DMS 273 (cell line): ENCODE measurements around the gene TMOD3.

Experiments used
- DNase-seq: peaks from one replicate; lab custom pipeline; 2025; ENCODE audit not compliant: unreplicated experiment; lab: John Stamatoyannopoulos, UW

The TMOD3 gene

GRCh38 chr15:51907136-51907862, 77.8 kb downstream of the TMOD3 start:
- DNase-seq, result no peak

GRCh38 chr15:51908316-51908715, 78.9 kb downstream of the TMOD3 start:
- DNase-seq, result no peak

- DNase-seq, result no peak
These were observed 80.1 kb downstream of the TMOD3 start for GRCh38 chr15:51909584-51909983.

GRCh38 chr15:51912528-51912927, 83.1 kb downstream of the TMOD3 start:
- DNase-seq, result no peak

GRCh38 chr15:51917493-51917892, 88.0 kb downstream of the TMOD3 start:
- peak; percentile 49 for DNase-seq

GRCh38 chr15:51924156-51925068, 95.0 kb downstream of the TMOD3 start:
- peak; percentile 6 for DNase-seq

- DNase-seq, result no peak
These were observed 97.4 kb downstream of the TMOD3 start for GRCh38 chr15:51926809-51927208.

GRCh38 chr15:51931016-51931415, 101.6 kb downstream of the TMOD3 start:
- DNase-seq, result no peak

GRCh38 chr15:51931638-51932037, 102.2 kb downstream of the TMOD3 start:
- no peak for DNase-seq

- DNase-seq, result peak; percentile 2
These were observed 102.7 kb downstream of the TMOD3 start for GRCh38 chr15:51932161-51932560.

GRCh38 chr15:51935466-51936104, 106.1 kb downstream of the TMOD3 start:
- peak; percentile 20 for DNase-seq

- DNase-seq, result peak; percentile 20
These were observed 106.6 kb downstream of the TMOD3 start for GRCh38 chr15:51936105-51936478.

GRCh38 chr15:51938286-51938685, 108.8 kb downstream of the TMOD3 start:
- DNase-seq, result no peak

GRCh38 chr15:51939216-51939615, 109.8 kb downstream of the TMOD3 start:
- DNase-seq, result no peak

GRCh38 chr15:51947124-51947523, 117.7 kb downstream of the TMOD3 start:
- DNase-seq, result no peak

GRCh38 chr15:51952805-51953204, 123.4 kb downstream of the TMOD3 start:
- no peak for DNase-seq

GRCh38 chr15:51955504-51955903, 126.1 kb downstream of the TMOD3 start:
- no peak for DNase-seq
